Measurements from ENCODE around the gene ZNF175.

Gene ZNF175

DNA sequence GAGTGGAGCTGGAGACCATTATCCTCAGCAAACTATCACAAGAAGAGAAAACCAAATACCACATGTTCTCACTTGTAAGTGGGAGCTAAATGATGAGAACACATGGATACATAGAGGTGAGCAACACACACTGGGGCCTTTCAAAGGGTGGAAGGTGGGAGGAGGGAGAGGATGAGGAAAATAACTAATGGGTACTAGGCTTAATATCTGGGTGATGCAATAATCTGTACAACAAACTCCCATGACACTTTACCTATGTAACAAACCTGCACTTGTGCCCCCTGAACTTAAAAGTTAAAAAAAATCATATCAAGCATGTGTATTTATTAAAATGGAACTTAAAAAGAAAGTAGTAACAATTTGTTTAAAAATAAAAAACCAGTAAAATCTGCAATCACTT lies 70.6 kb downstream of the ZNF175 start:
- no peaks in the 10 kb centered on the region for H3K4me1 ChIP-seq (ENCODE audit: insufficient read depth, low read length, poor library complexity, severe bottlenecking)
- H3K27me3 ChIP-seq (ENCODE audit: insufficient read depth, low read length, poor library complexity, severe bottlenecking): no peaks in the 10 kb centered on the region
- H3K9ac ChIP-seq (ENCODE audit: low read depth, low read length, poor library complexity, severe bottlenecking): no peak overlapping the region
- no peak overlapping the region for H3K4me2 ChIP-seq (ENCODE audit: low read depth, low read length, poor library complexity, severe bottlenecking)
- no peaks in the 10 kb centered on the region for H4K20me1 ChIP-seq (ENCODE audit: insufficient read depth, low read length, poor library complexity, severe bottlenecking)
- H3K36me3 ChIP-seq (ENCODE audit: insufficient read depth, low read length): no peaks in the 10 kb centered on the region
- no peaks in the 10 kb centered on the region for H3F3A ChIP-seq (ENCODE audit: low read depth)
- H3K4me3 ChIP-seq (ENCODE audit: low read length, poor library complexity, severe bottlenecking): no peak overlapping the region
- no peaks in the 10 kb centered on the region for H3K9me2 ChIP-seq (replicated peaks; ENCODE audit: low read depth, low read length)
- H3K79me2 ChIP-seq (ENCODE audit: insufficient read depth, low read length): no peaks in the 10 kb centered on the region
- H3K9me3 ChIP-seq (ENCODE audit: insufficient read depth, low read depth, low read length): no peaks in the 10 kb centered on the region
- H2AFZ ChIP-seq (ENCODE audit: low read length): no peak overlapping the region
- TF ChIP-seq, protein P1, sequence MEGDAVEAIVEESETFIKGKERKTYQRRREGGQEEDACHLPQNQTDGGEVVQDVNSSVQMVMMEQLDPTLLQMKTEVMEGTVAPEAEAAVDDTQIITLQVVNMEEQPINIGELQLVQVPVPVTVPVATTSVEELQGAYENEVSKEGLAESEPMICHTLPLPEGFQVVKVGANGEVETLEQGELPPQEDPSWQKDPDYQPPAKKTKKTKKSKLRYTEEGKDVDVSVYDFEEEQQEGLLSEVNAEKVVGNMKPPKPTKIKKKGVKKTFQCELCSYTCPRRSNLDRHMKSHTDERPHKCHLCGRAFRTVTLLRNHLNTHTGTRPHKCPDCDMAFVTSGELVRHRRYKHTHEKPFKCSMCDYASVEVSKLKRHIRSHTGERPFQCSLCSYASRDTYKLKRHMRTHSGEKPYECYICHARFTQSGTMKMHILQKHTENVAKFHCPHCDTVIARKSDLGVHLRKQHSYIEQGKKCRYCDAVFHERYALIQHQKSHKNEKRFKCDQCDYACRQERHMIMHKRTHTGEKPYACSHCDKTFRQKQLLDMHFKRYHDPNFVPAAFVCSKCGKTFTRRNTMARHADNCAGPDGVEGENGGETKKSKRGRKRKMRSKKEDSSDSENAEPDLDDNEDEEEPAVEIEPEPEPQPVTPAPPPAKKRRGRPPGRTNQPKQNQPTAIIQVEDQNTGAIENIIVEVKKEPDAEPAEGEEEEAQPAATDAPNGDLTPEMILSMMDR (conservative IDR thresholded peaks at IDR 0.05; ENCODE audit: low read length): no peak
- no peak for TF ChIP-seq EZH2phosphoT487 (IDR thresholded peaks at IDR 0.05; ENCODE audit: borderline replicate concordance)

Measured in Loucy (cell line).